HUES6 (cell line): ENCODE data around the gene PDLIM7.

Experiments used
- H3K27ac ChIP-seq: 2 replicates; pipeline ENCODE4 v1.7.0; 2013; ENCODE audit warnings: low read depth, mild to moderate bottlenecking, low read length, inconsistent platforms
- H3K27me3 ChIP-seq: 2 replicates; pipeline ENCODE4 v1.6.1; 2013; ENCODE audit warnings: low read length; ENCODE audit not compliant: control insufficient read depth, insufficient read depth
- H3K36me3 ChIP-seq: 2 replicates; pipeline ENCODE4 v1.6.1; 2013; ENCODE audit warnings: low read length; ENCODE audit not compliant: control insufficient read depth, insufficient read depth
- H3K4me1 ChIP-seq: 2 replicates; pipeline ENCODE4 v1.6.1; 2013; ENCODE audit warnings: low read length; ENCODE audit not compliant: control insufficient read depth, insufficient read depth
- H3K4me3 ChIP-seq: 2 replicates; pipeline ENCODE4 v1.5.1; 2013; ENCODE audit warnings: low read depth, low read length
- H3K9ac ChIP-seq: one replicate; pipeline ENCODE4 v1.6.1; 2013; ENCODE audit warnings: mild to moderate bottlenecking, low read length
- H3K9me3 ChIP-seq: 2 replicates; pipeline ENCODE4 v1.6.1; 2013; ENCODE audit warnings: low read depth, low read length; ENCODE audit not compliant: control insufficient read depth, insufficient read depth

Gene PDLIM7

DNA sequence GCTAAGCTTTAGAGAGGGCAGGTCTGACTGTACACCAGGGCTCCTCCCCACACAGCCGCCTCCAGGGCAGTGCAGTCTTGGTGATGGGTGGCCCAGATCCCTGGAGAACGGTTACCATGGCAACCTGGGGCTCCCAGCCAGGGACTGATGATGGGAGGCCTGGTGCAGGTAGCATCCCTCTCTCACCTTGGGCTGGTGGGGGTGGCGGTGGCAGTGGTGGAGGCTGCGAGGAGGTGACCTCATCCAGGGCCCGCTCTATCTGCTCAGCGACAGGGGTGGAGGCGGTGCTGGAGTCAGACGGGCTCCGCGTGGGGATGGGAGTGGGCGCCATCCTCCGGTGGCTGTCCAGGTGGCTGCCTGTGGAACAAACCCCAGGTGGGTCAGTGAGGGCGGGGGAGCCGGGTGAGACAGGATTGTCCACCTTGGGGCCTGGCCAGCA is 38.5 kb downstream of the PDLIM7 start:
- H3K27ac ChIP-seq: no peak overlapping the region

DNA sequence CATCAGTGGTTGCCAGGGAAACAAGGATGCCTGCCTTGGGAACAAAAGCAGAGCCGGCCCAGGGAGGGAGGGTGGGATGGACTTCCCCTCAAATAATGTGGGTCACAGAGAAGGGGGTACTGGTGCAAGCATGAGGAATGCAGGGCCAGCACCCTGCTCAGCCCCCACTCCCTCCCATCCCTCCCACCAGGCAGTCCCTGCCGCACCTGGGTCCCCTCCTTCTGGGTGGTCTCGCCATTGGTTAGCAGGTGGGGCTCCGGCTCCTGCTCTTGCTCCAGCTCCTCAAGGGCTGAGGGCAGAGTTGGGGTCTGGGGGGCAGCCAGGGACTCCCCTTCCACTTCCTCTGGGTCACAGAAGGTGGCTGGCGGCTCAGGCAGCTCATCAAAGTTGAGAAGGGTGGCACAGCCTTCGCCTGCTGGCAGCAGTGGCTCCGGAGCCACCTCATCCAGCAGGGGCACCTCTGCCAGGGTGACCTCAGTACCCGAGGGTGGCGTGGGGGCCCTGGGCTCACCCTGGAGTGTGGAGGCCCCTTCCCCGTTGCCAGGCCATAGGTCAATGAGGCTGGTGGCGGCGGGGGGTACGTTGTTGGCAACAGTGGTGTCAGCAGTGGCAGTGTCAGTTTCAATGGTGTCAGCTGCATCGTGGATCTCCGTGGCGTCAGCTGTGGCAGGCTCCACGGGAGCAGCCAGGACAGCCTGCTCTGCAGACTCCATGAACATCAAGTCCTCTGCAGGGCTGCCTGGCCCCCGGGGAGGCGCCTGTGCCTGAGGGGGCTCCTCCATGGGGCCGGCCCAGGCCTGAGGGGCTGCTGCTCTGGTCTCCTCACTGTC is 39.3 kb downstream of the PDLIM7 start:
- Histone ChIP-seq H3K36me3 (peaks cover 59% of the 10 kb centered on the region), H3K4me1 (peaks cover 22% of the 10 kb centered on the region), H3K4me3 (no peak overlapping the region), H3K9ac (no peak overlapping the region), H3K27me3 (peaks cover 11% of the 10 kb centered on the region), H3K27ac (no peak overlapping the region), H3K9me3 (no peaks in the 10 kb centered on the region)

More for the DNA sequence above, 38.5 kb downstream of the PDLIM7 start:
- H3K9ac ChIP-seq: no peak overlapping the region
- peaks cover 2% of the 10 kb centered on the region for H3K27me3 ChIP-seq
- peaks cover 66% of the 10 kb centered on the region for H3K36me3 ChIP-seq
- peaks cover 13% of the 10 kb centered on the region for H3K4me1 ChIP-seq
- H3K4me3 ChIP-seq: no peak overlapping the region
- H3K9me3 ChIP-seq: no peaks in the 10 kb centered on the region

DNA sequence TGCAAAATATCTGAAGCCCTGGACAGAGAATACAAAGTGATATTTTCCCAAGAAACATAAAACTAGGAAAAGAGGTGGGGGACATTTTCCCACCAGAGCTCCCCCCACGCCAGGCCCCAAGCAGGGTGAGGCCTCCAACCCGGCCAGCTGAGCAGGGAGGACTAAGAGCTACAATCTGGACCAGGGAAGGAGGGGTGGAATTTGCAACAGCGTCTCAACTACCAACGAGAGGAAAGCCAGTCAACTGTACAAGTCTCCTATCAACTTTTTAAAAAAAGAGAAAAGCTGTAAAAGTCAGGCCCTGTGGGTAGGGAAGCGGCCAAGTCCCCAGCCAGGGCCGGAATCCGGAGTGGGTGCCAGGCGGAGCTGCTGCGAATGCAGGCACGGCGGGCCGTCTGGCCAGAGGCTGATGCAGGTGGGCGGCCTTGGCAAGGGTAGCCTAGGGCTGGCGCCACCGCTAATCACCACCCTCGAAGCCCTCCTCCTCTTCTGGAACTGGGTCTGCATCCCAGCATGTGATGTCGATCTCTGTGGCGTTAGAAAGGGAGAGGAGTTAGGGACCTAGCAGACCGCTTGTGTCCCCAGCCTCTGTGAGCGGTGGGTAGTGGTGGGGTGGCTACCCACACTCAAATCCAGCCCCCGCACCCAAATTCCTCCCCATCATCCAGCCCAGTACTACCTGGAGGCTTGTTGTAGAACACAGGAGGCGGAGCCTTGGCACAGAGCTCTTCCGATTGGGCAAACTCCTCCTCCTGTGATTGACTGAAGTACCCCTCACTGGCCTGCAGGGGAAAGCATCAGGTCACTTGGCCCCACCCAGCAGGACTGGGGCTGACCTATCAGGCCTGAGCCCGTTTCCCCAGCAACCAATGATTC is 40.2 kb downstream of the PDLIM7 start:
- Histone ChIP-seq H3K4me3 (no peak overlapping the region), H3K9ac (no peak overlapping the region), H3K36me3 (peaks cover 52% of the 10 kb centered on the region), H3K4me1 (peaks cover 30% of the 10 kb centered on the region), H3K27me3 (peaks cover 14% of the 10 kb centered on the region), H3K27ac (no peak overlapping the region; the same call in 1 of the 2 replicates), H3K9me3 (no peaks in the 10 kb centered on the region)

DNA sequence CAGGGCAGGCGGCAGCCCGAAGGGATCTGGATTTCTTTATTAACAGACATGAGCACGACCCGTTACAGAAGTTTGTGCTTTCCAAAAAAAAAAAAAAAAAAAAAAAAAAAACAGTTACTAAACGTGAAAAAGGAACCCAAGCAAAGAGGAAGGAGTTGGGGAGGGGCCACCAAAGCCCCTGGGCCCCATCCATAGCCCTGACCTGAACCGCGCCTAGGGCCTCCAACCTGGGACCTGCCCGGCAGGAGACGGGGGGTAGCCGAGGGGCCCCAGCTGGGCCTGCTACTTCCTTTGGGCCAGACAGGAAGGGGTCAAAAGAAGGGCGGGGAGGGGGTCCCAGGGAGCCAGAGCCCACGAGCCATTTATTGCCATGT is 40.8 kb downstream of the PDLIM7 start:
- no peaks in the 10 kb centered on the region for H3K9me3 ChIP-seq
- H3K36me3 ChIP-seq: peaks cover 45% of the 10 kb centered on the region
- H3K9ac ChIP-seq: no peak overlapping the region
- H3K27ac ChIP-seq: no peak overlapping the region; the same call in 1 of the 2 replicates
- H3K4me3 ChIP-seq: no peak overlapping the region
- peaks cover 14% of the 10 kb centered on the region for H3K27me3 ChIP-seq
- H3K4me1 ChIP-seq: peaks cover 31% of the 10 kb centered on the region

DNA sequence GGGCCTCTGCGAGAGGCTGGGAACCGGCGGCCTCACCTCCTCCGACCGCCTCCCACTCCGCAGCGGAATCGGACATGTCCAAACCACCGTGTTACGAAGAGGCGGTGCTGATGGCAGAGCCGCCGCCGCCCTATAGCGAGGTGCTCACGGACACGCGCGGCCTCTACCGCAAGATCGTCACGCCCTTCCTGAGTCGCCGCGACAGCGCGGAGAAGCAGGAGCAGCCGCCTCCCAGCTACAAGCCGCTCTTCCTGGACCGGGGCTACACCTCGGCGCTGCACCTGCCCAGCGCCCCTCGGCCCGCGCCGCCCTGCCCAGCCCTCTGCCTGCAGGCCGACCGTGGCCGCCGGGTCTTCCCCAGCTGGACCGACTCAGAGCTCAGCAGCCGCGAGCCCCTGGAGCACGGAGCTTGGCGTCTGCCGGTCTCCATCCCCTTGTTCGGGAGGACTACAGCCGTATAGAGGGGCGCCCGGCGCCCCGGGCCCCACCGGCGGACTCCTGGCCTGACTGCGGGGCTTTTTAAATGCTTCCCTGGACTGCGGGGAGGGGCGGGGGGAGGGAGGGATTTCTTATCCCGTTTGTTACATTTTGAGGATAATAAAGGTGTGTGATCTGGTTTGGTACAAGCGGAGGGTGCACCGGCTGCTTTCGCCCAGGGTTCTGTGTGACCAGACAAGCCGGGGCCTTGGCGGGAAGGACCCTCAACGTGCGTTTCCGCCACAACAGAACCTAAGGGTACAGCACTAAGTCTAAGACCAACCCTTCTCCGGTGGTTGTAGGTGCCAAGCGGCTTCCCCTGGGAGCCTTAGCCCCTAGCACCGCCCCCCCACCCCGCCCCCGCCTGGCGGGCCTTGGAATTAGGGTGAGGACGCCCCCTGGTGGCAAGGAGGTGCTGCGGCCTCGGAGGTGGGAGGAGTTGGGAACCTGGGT is 41.5 kb downstream of the PDLIM7 start:
- H3K9ac ChIP-seq: peak overlapping the region; percentile 83
- peaks cover 41% of the 10 kb centered on the region for H3K36me3 ChIP-seq
- H3K27me3 ChIP-seq: peaks cover 14% of the 10 kb centered on the region
- peak overlapping the region; percentile 93 for H3K4me3 ChIP-seq
- H3K27ac ChIP-seq: peak overlapping the region; percentile 87
- peaks cover 31% of the 10 kb centered on the region for H3K4me1 ChIP-seq
- H3K9me3 ChIP-seq: no peaks in the 10 kb centered on the region

DNA sequence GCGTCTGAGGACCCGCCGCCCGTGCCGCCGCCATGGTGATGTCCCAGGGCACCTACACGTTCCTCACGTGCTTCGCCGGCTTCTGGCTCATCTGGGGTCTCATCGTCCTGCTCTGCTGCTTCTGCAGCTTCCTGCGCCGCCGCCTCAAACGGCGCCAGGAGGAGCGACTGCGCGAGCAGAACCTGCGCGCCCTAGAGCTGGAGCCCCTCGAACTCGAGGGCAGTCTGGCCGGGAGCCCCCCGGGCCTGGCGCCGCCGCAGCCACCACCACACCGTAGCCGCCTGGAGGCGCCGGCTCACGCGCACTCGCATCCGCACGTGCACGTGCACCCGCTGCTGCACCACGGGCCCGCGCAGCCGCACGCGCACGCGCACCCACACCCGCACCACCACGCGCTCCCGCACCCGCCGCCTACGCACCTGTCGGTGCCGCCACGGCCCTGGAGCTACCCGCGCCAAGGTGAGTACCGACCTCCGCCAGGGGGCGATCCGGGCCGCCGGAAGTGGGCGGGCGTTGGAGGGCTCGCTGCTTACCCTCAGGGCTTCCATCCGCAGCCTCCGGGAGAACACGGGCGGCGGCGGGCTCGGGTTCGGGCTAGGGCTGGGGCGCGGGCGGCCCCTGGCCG is 42.3 kb downstream of the PDLIM7 start:
- Histone ChIP-seq H3K9ac (peak overlapping the region; percentile 83), H3K4me3 (peak overlapping the region; percentile 93), H3K27ac (peak overlapping the region; percentile 87), H3K4me1 (peaks cover 31% of the 10 kb centered on the region), H3K27me3 (peaks cover 14% of the 10 kb centered on the region), H3K9me3 (no peaks in the 10 kb centered on the region), H3K36me3 (peaks cover 34% of the 10 kb centered on the region)

DNA sequence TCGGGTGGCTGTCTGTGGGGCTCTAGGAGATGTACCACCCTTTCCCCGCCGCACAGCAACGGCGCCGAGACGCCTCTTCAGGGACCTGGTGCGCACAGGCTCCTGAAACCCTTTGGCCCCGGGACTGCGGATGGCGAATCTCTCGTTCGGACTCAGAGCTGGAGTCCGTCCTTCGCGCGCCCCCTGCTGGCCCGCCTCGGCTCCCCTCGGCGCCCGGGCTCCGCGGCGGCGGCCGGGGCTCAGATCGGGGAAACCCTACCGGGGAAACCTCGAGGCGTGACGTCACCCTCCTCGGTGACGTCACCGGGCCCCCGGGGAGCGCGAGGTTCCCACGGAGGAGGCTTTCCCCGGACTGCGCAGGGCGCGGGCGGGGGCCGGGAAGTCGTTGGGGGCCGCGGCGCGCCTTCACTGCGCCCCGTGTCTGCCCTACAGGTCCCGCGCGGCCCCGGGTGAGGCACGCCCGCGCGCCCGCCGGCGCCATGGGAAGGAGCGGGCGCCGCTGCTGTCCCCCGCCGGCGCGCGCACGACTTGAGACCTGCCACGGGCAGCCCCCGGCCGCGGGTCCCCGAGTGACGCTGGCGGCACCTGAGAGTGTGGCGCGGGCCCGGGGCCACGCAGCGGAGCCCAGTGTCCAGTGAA is 42.9 kb downstream of the PDLIM7 start:
- peak overlapping the region; percentile 87 for H3K27ac ChIP-seq
- H3K36me3 ChIP-seq: peaks cover 28% of the 10 kb centered on the region

DNA sequence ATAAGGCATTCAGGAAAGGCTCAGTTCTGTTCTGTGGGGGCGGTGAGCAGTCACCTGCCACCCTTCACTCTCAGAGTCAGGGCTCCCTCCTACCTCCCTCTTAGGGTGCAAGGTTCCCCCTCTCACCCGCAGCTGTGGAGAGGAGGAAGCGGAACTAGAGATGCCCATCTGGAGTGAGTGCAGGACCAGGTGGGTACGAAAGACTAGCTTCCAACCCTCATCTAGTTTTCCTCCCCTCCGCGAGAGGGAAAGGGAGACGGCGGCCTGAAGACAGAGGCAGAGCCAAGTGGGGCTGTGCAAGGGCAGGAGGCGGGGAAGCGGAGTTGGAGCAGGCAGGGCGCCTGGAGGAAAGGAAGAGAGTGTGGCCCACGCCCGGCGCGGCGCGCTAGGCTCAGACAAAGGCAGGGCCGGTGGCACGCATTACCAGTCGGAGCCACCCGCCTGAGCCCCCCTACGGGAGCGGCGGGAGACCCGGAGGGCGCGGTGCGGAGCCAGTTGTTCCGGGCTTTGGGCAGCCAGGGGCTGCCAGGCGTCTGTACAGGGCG is 43.5 kb downstream of the PDLIM7 start:
- Histone ChIP-seq H3K9ac (peak overlapping the region; percentile 70), H3K27ac (no peak overlapping the region), H3K4me1 (peaks cover 40% of the 10 kb centered on the region)

More for the DNA sequence above, 42.9 kb downstream of the PDLIM7 start:
- peaks cover 36% of the 10 kb centered on the region for H3K4me1 ChIP-seq
- no peaks in the 10 kb centered on the region for H3K9me3 ChIP-seq
- peaks cover 14% of the 10 kb centered on the region for H3K27me3 ChIP-seq
- peak overlapping the region; percentile 83 for H3K9ac ChIP-seq
- peak overlapping the region; percentile 93 for H3K4me3 ChIP-seq

DNA sequence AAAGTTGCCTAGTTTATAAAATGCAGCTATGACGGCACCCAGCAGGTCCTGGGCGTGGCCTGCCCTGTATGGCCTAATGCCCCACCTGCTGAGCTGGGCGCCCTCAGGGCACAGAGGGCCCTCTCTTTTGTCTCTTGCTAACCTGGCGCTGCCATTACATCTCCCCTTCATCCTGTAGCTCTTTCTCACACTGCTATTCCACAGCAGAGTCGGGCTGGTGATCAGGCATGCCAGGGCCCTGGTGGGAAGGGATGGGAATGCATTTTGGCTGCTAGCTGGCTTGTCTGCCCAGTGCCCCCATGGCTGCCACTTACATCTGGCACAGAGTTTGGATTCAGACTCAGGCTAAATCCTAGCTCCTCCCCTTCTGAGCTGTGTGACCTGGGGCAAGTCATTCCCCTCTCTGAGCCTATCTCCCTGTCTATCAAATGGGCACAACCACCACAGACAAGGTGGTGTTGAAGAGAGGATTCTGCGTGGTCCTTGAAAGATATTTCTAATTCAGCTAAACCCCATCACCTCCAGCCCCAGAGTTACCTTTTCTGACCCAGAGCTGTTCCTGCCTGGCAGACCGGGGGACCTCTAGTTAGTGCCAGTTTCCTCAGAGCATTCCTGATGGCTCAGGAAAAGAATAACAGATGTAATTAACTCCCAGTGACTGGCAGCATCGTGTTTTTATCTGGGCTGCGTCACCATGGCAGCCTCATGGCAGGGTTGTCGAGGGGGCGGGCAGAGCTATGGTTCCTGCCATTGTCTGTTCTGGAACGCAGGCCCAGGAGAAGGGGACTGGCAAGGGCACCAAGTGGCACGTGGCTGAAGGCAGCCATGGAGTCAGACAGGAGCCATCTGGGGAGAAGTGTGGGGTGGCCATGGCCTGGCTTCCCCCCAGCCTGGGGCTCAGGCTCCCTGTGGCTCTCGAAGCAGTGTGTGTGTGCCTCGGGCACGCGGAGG is 44.4 kb downstream of the PDLIM7 start:
- H3K9ac ChIP-seq: no peak overlapping the region
- H3K27me3 ChIP-seq: peaks cover 14% of the 10 kb centered on the region
- no peak overlapping the region for H3K4me3 ChIP-seq
- H3K9me3 ChIP-seq: no peaks in the 10 kb centered on the region
- no peak overlapping the region for H3K27ac ChIP-seq
- peaks cover 45% of the 10 kb centered on the region for H3K4me1 ChIP-seq
- peaks cover 12% of the 10 kb centered on the region for H3K36me3 ChIP-seq

More for the DNA sequence above, 43.5 kb downstream of the PDLIM7 start:
- peaks cover 22% of the 10 kb centered on the region for H3K36me3 ChIP-seq
- peak overlapping the region; percentile 93 for H3K4me3 ChIP-seq
- H3K9me3 ChIP-seq: no peaks in the 10 kb centered on the region
- H3K27me3 ChIP-seq: peaks cover 14% of the 10 kb centered on the region
